IMR-90 (cell line): Measurements from ENCODE around the gene PLXNA3. TPM values are rescaled to one million over a fixed set of nuclear protein-coding genes. Genes with fewer than 3 reads are reported as not detected.

Source experiments
- ATAC-seq: fragments of 200-7000 bp; cut with Tn5 transposase; 2 replicates; pipeline ENCODE4 v1.9.1; 2020; ENCODE audit warnings: low read depth, mild to moderate bottlenecking, moderate library complexity
- BruUV-seq: library from RNA; stranded (reverse); fragments of 400-500 nt; replicated peaks from 2 replicates; lab custom pipeline; 2021; lab: Mats Ljungman, UMichigan
- CTCF ChIA-PET: fragments of 300-600 bp; formaldehyde crosslinking; extraction: SDS; loops from one replicate; lab custom pipeline; 2021; ENCODE audit warnings: antibody characterized with exemption; lab: Yijun Ruan, JAX
- POLR2A ChIA-PET: fragments of 300-600 bp; sonication (Branson Sonifier 250); formaldehyde crosslinking; loops from one replicate; lab custom pipeline; 2022; ENCODE audit warnings: antibody characterized with exemption; ENCODE audit not compliant: unreplicated experiment; lab: Charles Lee
- DNase-seq: peaks from one replicate; pipeline ENCODE4 v3.0.0; 2013
- H2AFZ ChIP-seq: replicated peaks from 2 replicates; pipeline ENCODE3; 2013; ENCODE audit warnings: low read length, mild to moderate bottlenecking; ENCODE audit not compliant: poor library complexity
- H2AK5ac ChIP-seq: 2 replicates; pipeline ENCODE4 v1.6.1; 2013; ENCODE audit warnings: low read depth, low read length, inconsistent platforms
- H2AK9ac ChIP-seq: replicated peaks from 2 replicates; pipeline ENCODE3; 2013; ENCODE audit warnings: mild to moderate bottlenecking, low read depth, low read length, moderate library complexity; ENCODE audit not compliant: poor library complexity
- H2BK120ac ChIP-seq: 2 replicates; pipeline ENCODE4 v1.6.1; 2013; ENCODE audit warnings: low read depth, low read length, inconsistent platforms
- H2BK15ac ChIP-seq: 3 replicates; pipeline ENCODE4 v1.6.1; 2013; ENCODE audit warnings: low read depth, low read length, inconsistent platforms
- H2BK20ac ChIP-seq: 2 replicates; pipeline ENCODE4 v1.6.1; 2013; ENCODE audit warnings: low read depth, mild to moderate bottlenecking, inconsistent platforms, low read length, moderate library complexity
- H2BK5ac ChIP-seq: 2 replicates; pipeline ENCODE4 v1.6.1; 2013; ENCODE audit warnings: mild to moderate bottlenecking, low read depth, low read length, inconsistent platforms; ENCODE audit not compliant: poor library complexity, severe bottlenecking
- H3K14ac ChIP-seq: replicated peaks from 2 replicates; pipeline ENCODE4 v1.6.1; 2013; ENCODE audit warnings: low read depth, low read length, inconsistent platforms
- H3K18ac ChIP-seq: 2 replicates; pipeline ENCODE4 v1.6.1; 2013; ENCODE audit warnings: low read depth, low read length, control low read depth
- H3K23ac ChIP-seq: 2 replicates; pipeline ENCODE4 v1.6.1; 2013; ENCODE audit warnings: low read depth, low read length, inconsistent platforms
- H3K27ac ChIP-seq: 2 replicates; pipeline ENCODE4 v1.5.1; 2013; ENCODE audit warnings: mild to moderate bottlenecking, control low read depth, low read length; ENCODE audit not compliant: insufficient read depth
- H3K27me3 ChIP-seq: 2 replicates; pipeline ENCODE4 v1.6.1; 2013; ENCODE audit warnings: low read length; ENCODE audit not compliant: control insufficient read depth, insufficient read depth
- H3K36me3 ChIP-seq: 2 replicates; pipeline ENCODE4 v1.6.1; 2013; ENCODE audit warnings: low read length, mixed read lengths; ENCODE audit not compliant: control insufficient read depth, insufficient read depth
- H3K4ac ChIP-seq: 2 replicates; pipeline ENCODE4 v1.6.1; 2013; ENCODE audit warnings: low read depth, low read length, inconsistent platforms
- H3K4me1 ChIP-seq: 2 replicates; pipeline ENCODE4 v1.6.1; 2013; ENCODE audit warnings: low read length, mixed read lengths; ENCODE audit not compliant: control insufficient read depth, insufficient read depth
- H3K4me2 ChIP-seq: 2 replicates; pipeline ENCODE4 v1.6.1; 2013; ENCODE audit warnings: low read depth, mild to moderate bottlenecking, control low read depth, low read length, moderate library complexity
- H3K4me3 ChIP-seq: 2 replicates; pipeline ENCODE4 v1.5.1; 2013; ENCODE audit warnings: low read depth, mild to moderate bottlenecking, control low read depth, low read length, moderate library complexity; ENCODE audit not compliant: insufficient read depth
- H3K56ac ChIP-seq: 2 replicates; pipeline ENCODE4 v1.6.1; 2013; ENCODE audit warnings: low read length, inconsistent platforms; ENCODE audit not compliant: insufficient read depth; ENCODE audit errors: extremely low read depth
- H3K79me1 ChIP-seq, 2 experiments: 2 replicates each; pipeline ENCODE4 v1.6.1; 2013; ENCODE audit warnings: low read length in 2 of 2, inconsistent platforms in 1 of 2, low read depth in 1 of 2
- H3K9ac ChIP-seq: 2 replicates; pipeline ENCODE4 v1.6.1; 2013; ENCODE audit warnings: low read depth, low read length, control low read depth
- H3K9me1 ChIP-seq: 2 replicates; pipeline ENCODE4 v1.6.1; 2013; ENCODE audit warnings: low read length, inconsistent platforms; ENCODE audit not compliant: insufficient read depth
- H3K9me3 ChIP-seq: 2 replicates; pipeline ENCODE4 v1.6.1; 2013; ENCODE audit warnings: low read length; ENCODE audit not compliant: control insufficient read depth, insufficient read depth
- H4K20me1 ChIP-seq: 2 replicates; pipeline ENCODE4 v1.6.1; 2013; ENCODE audit warnings: low read length, inconsistent platforms; ENCODE audit not compliant: insufficient read depth
- H4K5ac ChIP-seq: 2 replicates; pipeline ENCODE4 v1.6.1; 2013; ENCODE audit warnings: mild to moderate bottlenecking, low read depth, low read length, control low read depth
- H4K8ac ChIP-seq, 2 experiments: 2 replicates each; pipeline ENCODE4 v1.6.1; 2013; ENCODE audit warnings: low read depth in 2 of 2, low read length in 2 of 2, control low read depth in 1 of 2, inconsistent platforms in 1 of 2
- H4K91ac ChIP-seq: 2 replicates; pipeline ENCODE4 v1.6.1; 2013; ENCODE audit warnings: low read depth, low read length, inconsistent platforms; ENCODE audit not compliant: insufficient read depth
- CEBPB ChIP-seq: IDR thresholded peaks from 2 replicates; pipeline ENCODE4 v1.6.1; 2012; ENCODE audit warnings: low read depth, low read length, improper control_type of control experiment
- NFE2L2 ChIP-seq: fragments of 150-350 bp; IDR thresholded peaks from 2 replicates; pipeline ENCODE4 v1.6.1; 2016; ENCODE audit warnings: low read depth, mild to moderate bottlenecking, low read length
- POLR2A ChIP-seq: IDR thresholded peaks from 2 replicates; pipeline ENCODE4 v1.6.1; 2012; ENCODE audit warnings: mild to moderate bottlenecking, low read depth, low read length
- RAD21 ChIP-seq: IDR thresholded peaks from 2 replicates; pipeline ENCODE4 v1.6.1; 2012; ENCODE audit warnings: low read length, improper control_type of control experiment
- RCOR1 ChIP-seq: IDR thresholded peaks from 2 replicates; pipeline ENCODE4 v1.6.1; 2012; ENCODE audit warnings: mild to moderate bottlenecking, low read length, improper control_type of control experiment; ENCODE audit not compliant: insufficient replicate concordance
- USF2 ChIP-seq: fragments of 150-350 bp; IDR thresholded peaks from 2 replicates; pipeline ENCODE4 v1.6.1; 2017; ENCODE audit warnings: mild to moderate bottlenecking, antibody characterized with exemption, low read length, low read depth
- WGBS, 2 experiments: methylation state at CpG; one replicate each; pipeline versions ENCODE4 v1.1.5 to v1.1.7; 2013; ENCODE audit warnings: missing lambda C conversion rate in 2 of 2; ENCODE audit not compliant: insufficient read length in 1 of 2; ENCODE audit errors: extremely low coverage in 2 of 2; 5-methylcytosine and 5-hydroxymethylcytosine counted together
- dilution Hi-C: fragments of 300-500 bp; cut with HindIII; formaldehyde crosslinking; loops from one replicate; pipeline ENCODE4 v1.14.3; 2018; ENCODE audit warnings: low sequenced_read_pairs; ENCODE audit not compliant: unreplicated experiment
- in situ Hi-C: fragments of 300-500 bp; cut with MboI; formaldehyde crosslinking; loops from 3 replicates; pipeline ENCODE4 v1.14.3; 2019; ENCODE audit warnings: low sequenced_read_pairs, inconsistent platforms, mixed read lengths
- intact Hi-C: fragments of 100-400 bp; cut with micrococcal nuclease; formaldehyde crosslinking; loops from 2 replicates; pipeline ENCODE4 v1.10.0; 2022
- polyA plus RNA-seq, 3 experiments: library from polyadenylated mRNA; depleted of rRNA; stranded (reverse); fragments of >200 nt; gene quantifications; 2 replicates each; pipeline ENCODE4 v1.2.3, GENCODE V29; 2012; ENCODE audit warnings: low replicate concordance in 1 of 3
- total RNA-seq: library from RNA; depleted of rRNA; stranded (reverse); fragments of >200 nt; gene quantifications from 2 replicates; pipeline ENCODE4 v1.2.3, GENCODE V29; 2012

The PLXNA3 gene
- total and polyA plus RNA-seq, 2 of the 4 experiments (the other 2 are of a cell fraction), result 4.3 to 111 TPM

- Histone ChIP-seq H4K8ac (peak overlapping the region in 1 of 2 experiments; percentile 22; a peak in 1 of 4 replicates), H3K4me2 (no peak overlapping the region), H2BK20ac (no peak overlapping the region; the same call in 1 of the 2 replicates), H3K14ac (no peak overlapping the region), H3K27ac (no peak overlapping the region), H3K23ac (no peak overlapping the region), H4K91ac (no peak overlapping the region), H2AK9ac (peak overlapping the region; percentile 5), H3K79me1 (no peaks in the 10 kb centered on the region; a peak in 1 of 4 replicates), H3K9me1 (peaks cover 4% of the 10 kb centered on the region; the same call in 1 of the 2 replicates), H3K18ac (no peak overlapping the region), H2AK5ac (peak overlapping the region; percentile 69; the same call in 1 of the 2 replicates), H3K36me3 (peaks cover 10% of the 10 kb centered on the region; the same call in 1 of the 2 replicates), H3K56ac (no peak overlapping the region), H4K5ac (no peak overlapping the region), H3K4me3 (no peak overlapping the region), H2AFZ (peak overlapping the region; percentile 63), H3K9me3 (peaks cover 5% of the 10 kb centered on the region; the same call in 1 of the 2 replicates), H4K20me1 (no peaks in the 10 kb centered on the region), H2BK15ac (no peak overlapping the region), H3K27me3 (no peaks in the 10 kb centered on the region), H2BK5ac (peak overlapping the region; percentile 58), H3K4me1 (peaks cover 2% of the 10 kb centered on the region; the same call in 1 of the 2 replicates), H3K4ac (peak overlapping the region; percentile 67), H3K9ac (no peak overlapping the region; the same call in 1 of the 2 replicates), H2BK120ac (peak overlapping the region; percentile 35; the same call in 1 of the 2 replicates)
- in situ Hi-C loops (no loop called here), intact Hi-C loops (no loop called here), dilution Hi-C loops (no loop called here)
- ATAC-seq (peak; percentile 89), DNase-seq (peak; percentile 62)
- WGBS, 2 experiments, result 60% methylated on average over 6 of the region's 12 CpGs; no CpG with 5 or more reads in 1 of the 2 experiments
- ChIA-PET POLR2A (no interaction called here), CTCF (no interaction called here)
- no TSS peak for BruUV-seq
- no peak for TF ChIP-seq RAD21
- no peak for TF ChIP-seq NFE2L2
- TF ChIP-seq USF2, result no peak
- no peak for TF ChIP-seq RCOR1
- TF ChIP-seq CEBPB, result peak; percentile 59; the same call in 1 of the 2 replicates
- TF ChIP-seq POLR2A, result no peak
Measured at GRCh38 chrX:154505734-154506133, 47.7 kb downstream of the PLXNA3 start.
